SU-DHL-6 (cell line): ENCODE measurements around the gene FIGN.

Experiments used
- H2AFZ ChIP-seq: fragments of 200-600 bp; sonication (generic); 2 replicates; pipeline ENCODE4 v1.6.1; 2014; ENCODE audit warnings: low read depth, mild to moderate bottlenecking, moderate library complexity, mixed read lengths, antibody characterized with exemption, low read length; ENCODE audit not compliant: severe bottlenecking
- H3F3A ChIP-seq: fragments of 200-600 bp; shearing (Covaris generic); 2 replicates; pipeline ENCODE4 v1.6.0; 2016; ENCODE audit warnings: antibody characterized with exemption, mild to moderate bottlenecking; ENCODE audit not compliant: insufficient read depth
- H3K27ac ChIP-seq: fragments of 200-600 bp; sonication (generic); 2 replicates; pipeline ENCODE4 v1.5.1; 2016; ENCODE audit warnings: low read depth, mild to moderate bottlenecking, low read length, moderate library complexity, mixed read lengths
- H3K27me3 ChIP-seq: fragments of 200-600 bp; sonication (generic), shearing (Covaris generic); 2 replicates; pipeline ENCODE4 v1.6.0; 2014; ENCODE audit warnings: mild to moderate bottlenecking, low read length
- H3K36me3 ChIP-seq: fragments of 200-600 bp; sonication (generic); 2 replicates; pipeline ENCODE4 v1.6.1; 2014; ENCODE audit warnings: mild to moderate bottlenecking, low read length, mixed read lengths
- H3K4me2 ChIP-seq: fragments of 300-600, 200-600 bp; shearing (Covaris generic), sonication (generic); 2 replicates; pipeline ENCODE4 v1.6.0; 2014; ENCODE audit warnings: low read length, low read depth, mild to moderate bottlenecking; ENCODE audit not compliant: poor library complexity, severe bottlenecking
- H3K4me3 ChIP-seq: fragments of 200-600 bp; sonication (generic); 2 replicates; pipeline ENCODE4 v1.5.1; 2014; ENCODE audit warnings: antibody characterized with exemption, low read length, mild to moderate bottlenecking, mixed read lengths; ENCODE audit not compliant: insufficient read depth, poor library complexity, severe bottlenecking
- H3K79me2 ChIP-seq: fragments of 200-600 bp; sonication (generic); 2 replicates; pipeline ENCODE4 v1.6.1; 2014; ENCODE audit warnings: mild to moderate bottlenecking, low read length, moderate library complexity; ENCODE audit not compliant: insufficient read depth
- H3K9ac ChIP-seq: fragments of 200-600 bp; sonication (generic); 2 replicates; pipeline ENCODE4 v1.7.0; 2014; ENCODE audit warnings: mild to moderate bottlenecking, low read length
- H3K9me2 ChIP-seq: fragments of 200-600 bp; sonication (generic); replicated peaks from 2 replicates; pipeline ENCODE4 v1.6.1; 2014; ENCODE audit warnings: low read length; ENCODE audit not compliant: insufficient read depth
- H3K9me3 ChIP-seq: fragments of 200-600 bp; sonication (generic); 2 replicates; pipeline ENCODE4 v1.6.1; 2014; ENCODE audit warnings: low read length, mixed read lengths; ENCODE audit not compliant: insufficient read depth
- H4K20me1 ChIP-seq: fragments of 200-600 bp; sonication (generic); 2 replicates; pipeline ENCODE4 v1.6.1; 2014; ENCODE audit warnings: low read depth, mild to moderate bottlenecking, antibody characterized with exemption, low read length, moderate library complexity, mixed read lengths
- EZH2phosphoT487 ChIP-seq: fragments of 200-600 bp; sonication (generic), shearing (Covaris generic); conservative IDR thresholded peaks from 2 replicates; pipeline ENCODE4 v1.6.1; 2018; ENCODE audit warnings: mild to moderate bottlenecking, antibody characterized with exemption, low read length, moderate library complexity, mixed read lengths
- TF ChIP-seq, protein P1 (sequence below): fragments of 200-600 bp; sonication (generic); IDR thresholded peaks from one replicate; pipeline ENCODE4 v1.5.1; 2017; ENCODE audit warnings: antibody characterized with exemption, mild to moderate bottlenecking, low read length, moderate library complexity; ENCODE audit not compliant: insufficient read depth, poor library complexity, severe bottlenecking

The FIGN gene

DNA sequence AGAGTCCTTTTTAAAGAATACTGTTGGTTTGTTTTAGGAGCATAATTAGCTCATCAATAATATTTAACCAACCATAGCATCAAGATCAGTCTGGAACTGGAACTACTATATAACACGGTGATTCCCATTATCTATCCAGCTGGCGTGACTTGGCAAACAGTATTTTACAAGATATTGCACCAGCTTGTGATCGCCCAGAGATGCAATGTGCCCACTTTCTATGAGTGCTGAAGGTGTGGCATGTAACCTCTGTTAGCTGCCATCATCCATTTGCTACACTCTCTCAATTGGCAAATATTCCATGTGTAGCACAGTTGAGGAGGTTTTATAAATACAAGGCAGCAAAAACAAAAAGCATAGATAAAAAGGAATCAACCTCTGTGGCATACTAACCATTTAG is 64.9 kb downstream of the FIGN start:
- no peak for TF ChIP-seq EZH2phosphoT487
- TF ChIP-seq, protein P1, sequence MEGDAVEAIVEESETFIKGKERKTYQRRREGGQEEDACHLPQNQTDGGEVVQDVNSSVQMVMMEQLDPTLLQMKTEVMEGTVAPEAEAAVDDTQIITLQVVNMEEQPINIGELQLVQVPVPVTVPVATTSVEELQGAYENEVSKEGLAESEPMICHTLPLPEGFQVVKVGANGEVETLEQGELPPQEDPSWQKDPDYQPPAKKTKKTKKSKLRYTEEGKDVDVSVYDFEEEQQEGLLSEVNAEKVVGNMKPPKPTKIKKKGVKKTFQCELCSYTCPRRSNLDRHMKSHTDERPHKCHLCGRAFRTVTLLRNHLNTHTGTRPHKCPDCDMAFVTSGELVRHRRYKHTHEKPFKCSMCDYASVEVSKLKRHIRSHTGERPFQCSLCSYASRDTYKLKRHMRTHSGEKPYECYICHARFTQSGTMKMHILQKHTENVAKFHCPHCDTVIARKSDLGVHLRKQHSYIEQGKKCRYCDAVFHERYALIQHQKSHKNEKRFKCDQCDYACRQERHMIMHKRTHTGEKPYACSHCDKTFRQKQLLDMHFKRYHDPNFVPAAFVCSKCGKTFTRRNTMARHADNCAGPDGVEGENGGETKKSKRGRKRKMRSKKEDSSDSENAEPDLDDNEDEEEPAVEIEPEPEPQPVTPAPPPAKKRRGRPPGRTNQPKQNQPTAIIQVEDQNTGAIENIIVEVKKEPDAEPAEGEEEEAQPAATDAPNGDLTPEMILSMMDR: no peak
- H2AFZ ChIP-seq: no peak overlapping the region

DNA sequence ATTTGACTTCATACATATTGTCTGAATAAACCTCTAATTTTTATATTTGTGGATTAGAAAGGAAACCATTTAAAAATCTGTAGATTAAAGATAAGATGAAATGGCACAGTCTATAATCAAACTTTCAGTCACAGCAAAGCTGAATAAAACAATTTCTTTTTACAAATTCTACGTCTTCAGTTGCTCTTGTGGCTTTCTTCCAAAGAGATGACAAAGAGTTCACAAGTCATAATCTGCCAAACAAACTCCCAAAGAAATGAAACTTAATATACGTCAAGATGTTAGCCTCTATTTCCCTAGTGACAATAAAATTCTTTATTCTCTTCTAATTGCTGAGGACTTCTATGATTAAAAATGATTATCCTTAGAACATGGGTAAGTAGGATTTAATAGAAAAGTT is 66.3 kb downstream of the FIGN start:
- TF ChIP-seq, protein P1: no peak
- no peak for TF ChIP-seq EZH2phosphoT487

More for the DNA sequence above, 64.9 kb downstream of the FIGN start:
- Histone ChIP-seq H3K9me3 (no peaks in the 10 kb centered on the region), H3K4me2 (no peak overlapping the region), H3K27ac (no peak overlapping the region), H3K27me3 (no peaks in the 10 kb centered on the region), H3K9ac (no peak overlapping the region), H3K36me3 (no peaks in the 10 kb centered on the region), H3K9me2 (no peaks in the 10 kb centered on the region), H3K79me2 (no peaks in the 10 kb centered on the region), H4K20me1 (no peaks in the 10 kb centered on the region), H3K4me3 (no peak overlapping the region), H3F3A (no peaks in the 10 kb centered on the region)

DNA sequence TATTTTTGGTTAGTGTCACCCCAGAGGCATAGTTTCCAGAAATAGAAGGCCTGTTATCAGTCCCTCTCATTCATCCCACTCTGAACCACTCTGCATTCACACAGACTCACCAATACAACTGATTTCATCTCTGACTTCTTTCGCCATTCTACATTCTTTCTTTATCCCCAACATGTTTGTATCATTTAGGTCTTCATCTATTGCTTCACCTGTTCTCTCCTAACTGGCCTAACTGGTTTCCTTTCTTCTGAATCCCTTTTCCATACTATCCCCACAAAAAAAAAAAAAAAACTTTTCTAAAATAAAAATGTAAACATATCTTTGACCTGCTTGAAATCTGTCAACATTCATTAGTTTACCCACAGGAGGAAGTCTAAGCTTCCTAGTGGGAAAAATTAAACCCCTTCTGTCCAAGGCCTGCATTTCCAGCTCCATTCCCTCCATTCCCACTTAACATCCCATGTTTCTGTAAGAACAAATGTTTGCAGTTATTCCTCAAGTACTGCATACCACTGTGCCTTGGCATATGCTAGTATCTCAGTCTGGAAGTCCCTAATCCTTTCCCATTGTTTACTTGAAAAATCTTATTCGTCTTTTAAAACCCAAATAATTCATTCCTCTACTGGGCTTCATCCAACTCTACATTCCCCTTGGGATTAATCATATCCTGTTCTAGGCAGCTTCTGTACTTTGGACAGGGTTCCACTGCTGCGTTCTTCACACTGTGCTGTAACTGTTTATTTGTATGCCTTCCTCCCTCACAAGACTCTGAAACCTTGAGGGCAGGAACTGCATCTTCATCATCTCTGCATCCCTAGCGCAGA is 68.5 kb downstream of the FIGN start:
- Histone ChIP-seq H3K36me3 (no peaks in the 10 kb centered on the region), H3K9ac (no peak overlapping the region), H3K4me3 (no peak overlapping the region), H4K20me1 (no peaks in the 10 kb centered on the region), H2AFZ (no peak overlapping the region), H3F3A (no peaks in the 10 kb centered on the region), H3K27me3 (no peaks in the 10 kb centered on the region), H3K27ac (no peak overlapping the region), H3K4me2 (no peak overlapping the region), H3K79me2 (no peaks in the 10 kb centered on the region), H3K9me2 (no peaks in the 10 kb centered on the region), H3K9me3 (no peaks in the 10 kb centered on the region)
- TF ChIP-seq EZH2phosphoT487: no peak

More for the DNA sequence above, 66.3 kb downstream of the FIGN start:
- H3K27me3 ChIP-seq: no peaks in the 10 kb centered on the region
- no peak overlapping the region for H3K27ac ChIP-seq
- H3K4me2 ChIP-seq: no peak overlapping the region
- H2AFZ ChIP-seq: no peak overlapping the region
- no peaks in the 10 kb centered on the region for H3K79me2 ChIP-seq
- H3K9me3 ChIP-seq: no peaks in the 10 kb centered on the region
- H3F3A ChIP-seq: no peaks in the 10 kb centered on the region
- H3K36me3 ChIP-seq: no peaks in the 10 kb centered on the region
- H3K9ac ChIP-seq: no peak overlapping the region
- no peaks in the 10 kb centered on the region for H4K20me1 ChIP-seq
- no peak overlapping the region for H3K4me3 ChIP-seq
- no peaks in the 10 kb centered on the region for H3K9me2 ChIP-seq

DNA sequence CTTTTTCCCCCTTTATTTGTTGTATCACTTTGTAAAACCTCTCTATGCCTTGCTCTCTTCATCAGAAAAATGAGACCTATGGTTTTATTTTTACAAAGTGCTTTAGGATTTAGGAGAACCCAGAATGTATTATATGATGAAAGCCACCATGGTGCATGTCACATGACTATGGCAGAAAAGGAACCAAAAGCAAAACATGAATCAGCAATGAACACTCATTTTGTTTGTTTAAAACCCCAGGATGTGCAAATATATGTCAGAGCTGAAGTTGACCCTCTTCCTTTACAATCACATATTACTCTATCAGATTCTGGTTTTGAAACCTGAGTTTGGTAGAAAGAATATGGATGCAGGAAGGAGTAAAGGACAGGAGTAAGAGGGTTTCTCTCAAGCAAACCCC is 70.0 kb downstream of the FIGN start:
- Histone ChIP-seq H3K4me2 (no peak overlapping the region), H2AFZ (no peak overlapping the region), H3K9me3 (no peaks in the 10 kb centered on the region), H3K79me2 (no peaks in the 10 kb centered on the region), H3K36me3 (no peaks in the 10 kb centered on the region), H4K20me1 (no peaks in the 10 kb centered on the region), H3K9ac (no peak overlapping the region), H3K27me3 (no peaks in the 10 kb centered on the region), H3K4me3 (no peak overlapping the region), H3F3A (no peaks in the 10 kb centered on the region), H3K27ac (no peak overlapping the region), H3K9me2 (no peaks in the 10 kb centered on the region)
- TF ChIP-seq EZH2phosphoT487: no peak
- TF ChIP-seq, protein P1: no peak
